RWPE1 (cell line): ENCODE measurements around the gene POU2F3.
A peak's percentile ranks its signal among the peaks of the same experiment; 100 is the strongest.
"Not testable (repeated sequence)": the region's sequence is repeated elsewhere in the genome, so short reads cannot be mapped to it uniquely, and the experiment has no call there.

Experiments used
- CTCF ChIA-PET: fragments of 350-600 bp; sonication (Branson Sonifier 250); formaldehyde crosslinking; extraction: SDS; loops from one replicate; lab custom pipeline; 2021; lab: Yijun Ruan, JAX
- POLR2A ChIA-PET: fragments of 400-600 bp; formaldehyde crosslinking; extraction: SDS; loops from one replicate; lab custom pipeline; 2020; ENCODE audit warnings: antibody characterized with exemption; ENCODE audit not compliant: low non-redundant PET; lab: Yijun Ruan, JAX
- DNase-seq: peaks from one replicate; pipeline ENCODE4 v3.0.0; 2012; ENCODE audit warnings: low spot score
- H3K27ac ChIP-seq: fragments of 450-650 bp; 2 replicates; pipeline ENCODE4 v1.5.1; 2017
- CTCF ChIP-seq: fragments of 450-650 bp; conservative IDR thresholded peaks from 2 replicates; pipeline ENCODE4 v1.5.1; 2017; ENCODE audit warnings: low read depth, mild to moderate bottlenecking

Gene POU2F3

GRCh38 chr11:120271672-120272071 lies 31.7 kb downstream of the POU2F3 start:
- peak; percentile 36 for DNase-seq
- ChIA-PET POLR2A (no interaction called here), CTCF (no interaction called here)
- no peak for TF ChIP-seq CTCF
- H3K27ac ChIP-seq = peak overlapping the region; percentile 71

- DNase-seq = peak; percentile 91
- TF ChIP-seq CTCF = no peak
- ChIA-PET CTCF (no interaction called here), POLR2A (no interaction called here)
- peak overlapping the region; percentile 71 for H3K27ac ChIP-seq
Measured at GRCh38 chr11:120272303-120272702, 32.4 kb downstream of the POU2F3 start.

GRCh38 chr11:120273432-120273831 lies 33.5 kb downstream of the POU2F3 start:
- no peak for TF ChIP-seq CTCF
- no peak for DNase-seq
- no peak overlapping the region for H3K27ac ChIP-seq
- ChIA-PET CTCF (no interaction called here), POLR2A (no interaction called here)

- H3K27ac ChIP-seq, DNase-seq, POLR2A ChIA-PET: not testable (repeated sequence)
- CTCF ChIA-PET = interaction anchor here (1.2 kb wide), 1 partner anchor 38 kb away, joined by 4 read pairs; no protein-coding TSS in a partner anchor
Measured at GRCh38 chr11:120273956-120274355, 34.0 kb downstream of the POU2F3 start.

- no peak overlapping the region for H3K27ac ChIP-seq
- POLR2A ChIA-PET = interaction anchor here (0.5 kb wide), 1 partner anchor 223 kb away, joined by 3 read pairs; no protein-coding TSS in a partner anchor
- CTCF ChIA-PET = no interaction called here
- no peak for TF ChIP-seq CTCF
- DNase-seq = no peak
Measured at GRCh38 chr11:120279502-120279901, 39.6 kb downstream of the POU2F3 start.

- DNase-seq = no peak
- peak overlapping the region; percentile 33; the same call in 1 of the 2 replicates for H3K27ac ChIP-seq
- no peak for TF ChIP-seq CTCF
- ChIA-PET POLR2A (no interaction called here), CTCF (no interaction called here)
Measured at GRCh38 chr11:120280600-120281051, 40.7 kb downstream of the POU2F3 start.

- ChIA-PET POLR2A (no interaction called here), CTCF (no interaction called here)
- TF ChIP-seq CTCF = no peak
- DNase-seq = no peak
- peak overlapping the region; percentile 33; the same call in 1 of the 2 replicates for H3K27ac ChIP-seq
Measured at GRCh38 chr11:120281143-120281795, 41.3 kb downstream of the POU2F3 start.
